Mesenchymal stem cell (in vitro differentiated cells and primary cell): ENCODE measurements around the gene MYOZ1.

Experiments
- DNase-seq: peaks from one replicate; pipeline ENCODE4 v3.0.0-alpha.2; 2013
- H2AFZ ChIP-seq: one replicate; pipeline ENCODE4 v1.6.1; 2013; ENCODE audit warnings: low read depth, mild to moderate bottlenecking, control low read depth, inconsistent platforms, low read length, moderate library complexity
- H2AK5ac ChIP-seq: 2 replicates; pipeline ENCODE4 v1.6.1; 2013; ENCODE audit warnings: low read length, moderate library complexity, mild to moderate bottlenecking, inconsistent platforms; ENCODE audit not compliant: severe bottlenecking
- H2BK120ac ChIP-seq: one replicate; pipeline ENCODE4 v1.6.1; 2013; ENCODE audit warnings: low read depth, mild to moderate bottlenecking, inconsistent platforms, low read length, moderate library complexity
- H2BK12ac ChIP-seq, 2 experiments: one replicate each; pipeline ENCODE4 v1.6.1; 2013; ENCODE audit warnings: inconsistent platforms in 2 of 2, low read length in 2 of 2, mild to moderate bottlenecking in 2 of 2, moderate library complexity in 2 of 2, control low read depth in 1 of 2
- H2BK15ac ChIP-seq: one replicate; pipeline ENCODE4 v1.6.1; 2013; ENCODE audit warnings: mild to moderate bottlenecking, low read depth, inconsistent platforms; ENCODE audit not compliant: poor library complexity, severe bottlenecking
- H2BK5ac ChIP-seq: 2 replicates; pipeline ENCODE4 v1.6.1; 2013; ENCODE audit warnings: low read depth, mild to moderate bottlenecking, low read length, control low read depth, inconsistent platforms; ENCODE audit not compliant: poor library complexity, severe bottlenecking
- H3K14ac ChIP-seq, 2 experiments: one replicate each; pipeline ENCODE4 v1.6.1; 2013; ENCODE audit warnings: inconsistent platforms in 2 of 2, low read length in 2 of 2, control low read depth in 1 of 2, mild to moderate bottlenecking in 1 of 2, moderate library complexity in 1 of 2
- H3K18ac ChIP-seq, 2 experiments: one replicate each; pipeline ENCODE4 v1.6.1; 2013; ENCODE audit warnings: inconsistent platforms in 2 of 2, low read length in 2 of 2, control low read depth in 1 of 2, low read depth in 1 of 2, mild to moderate bottlenecking in 1 of 2
- H3K23ac ChIP-seq, 2 experiments: one replicate each; pipeline ENCODE4 v1.6.1; 2013; ENCODE audit warnings: inconsistent platforms in 2 of 2, low read length in 2 of 2, mild to moderate bottlenecking in 2 of 2, moderate library complexity in 2 of 2, control low read depth in 1 of 2
- H3K27ac ChIP-seq: 2 replicates; pipeline ENCODE4 v1.5.1; 2013; ENCODE audit warnings: mild to moderate bottlenecking, moderate library complexity, low read length, control low read depth, inconsistent platforms; ENCODE audit not compliant: poor library complexity, severe bottlenecking
- H3K27me3 ChIP-seq, 2 experiments: 2 replicates each; pipeline versions ENCODE4 v1.6.1 to v1.7.0; 2013; ENCODE audit warnings: low read length in 2 of 2, mild to moderate bottlenecking in 2 of 2, moderate library complexity in 2 of 2, control low read depth in 1 of 2, inconsistent platforms in 1 of 2; ENCODE audit not compliant: control insufficient read depth in 1 of 2, insufficient read depth in 1 of 2
- H3K36me3 ChIP-seq, 2 experiments: 2 replicates each; pipeline versions ENCODE4 v1.6.1 to v1.7.0; 2013; ENCODE audit warnings: low read length in 2 of 2, control low read depth in 1 of 2, inconsistent platforms in 1 of 2, low read depth in 1 of 2, mild to moderate bottlenecking in 1 of 2; ENCODE audit not compliant: insufficient read depth in 2 of 2, control insufficient read depth in 1 of 2
- H3K4ac ChIP-seq, 2 experiments: one replicate each; pipeline ENCODE4 v1.6.1; 2013; ENCODE audit warnings: inconsistent platforms in 2 of 2, low read length in 2 of 2, mild to moderate bottlenecking in 2 of 2, moderate library complexity in 2 of 2, control low read depth in 1 of 2, low read depth in 1 of 2
- H3K4me1 ChIP-seq: 2 replicates; pipeline ENCODE4 v1.6.1; 2013; ENCODE audit warnings: low read depth, low read length, control low read depth; ENCODE audit not compliant: control insufficient read depth, insufficient read depth
- H3K4me2 ChIP-seq: 2 replicates; pipeline ENCODE4 v1.6.1; 2013; ENCODE audit warnings: low read length, mild to moderate bottlenecking, inconsistent platforms; ENCODE audit not compliant: poor library complexity, severe bottlenecking
- H3K4me3 ChIP-seq, 2 experiments: 2 replicates each; pipeline versions ENCODE4 v1.5.1 to v1.7.0; 2013; ENCODE audit warnings: low read length in 2 of 2, mild to moderate bottlenecking in 2 of 2, control low read depth in 1 of 2, low read depth in 1 of 2; ENCODE audit not compliant: insufficient read depth in 1 of 2
- H3K79me1 ChIP-seq: replicated peaks from 2 replicates; pipeline ENCODE4 v1.6.1; 2013; ENCODE audit warnings: mild to moderate bottlenecking, control low read depth, low read length, inconsistent platforms; ENCODE audit not compliant: poor library complexity, severe bottlenecking
- H3K9ac ChIP-seq: 2 replicates; pipeline ENCODE4 v1.7.0; 2013; ENCODE audit warnings: mild to moderate bottlenecking, low read length, moderate library complexity
- H3K9me3 ChIP-seq: 2 replicates; pipeline ENCODE4 v1.7.0; 2013; ENCODE audit warnings: mild to moderate bottlenecking, low read length; ENCODE audit not compliant: control insufficient read depth
- H4K8ac ChIP-seq: one replicate; pipeline ENCODE4 v1.6.1; 2013; ENCODE audit warnings: inconsistent platforms, mild to moderate bottlenecking, low read length, moderate library complexity
- H4K91ac ChIP-seq: one replicate; pipeline ENCODE4 v1.6.1; 2013; ENCODE audit warnings: mild to moderate bottlenecking, low read length, inconsistent platforms
- WGBS: methylation state at CpG from one replicate; pipeline ENCODE4 v1.1.7; 2013; ENCODE audit warnings: mixed read lengths; 5-methylcytosine and 5-hydroxymethylcytosine counted together

MYOZ1 gene

GRCh38 chr10:73585327-73585726 is 55.9 kb downstream of the MYOZ1 start:
- Histone ChIP-seq H3K23ac (no peak overlapping the region), H2BK120ac (no peak overlapping the region), H2BK12ac (peak overlapping the region in 1 of 2 experiments; percentile 90), H3K27me3 (no peaks in the 10 kb centered on the region), H3K4me3 (no peak overlapping the region), H4K91ac (no peak overlapping the region), H2AFZ (no peak overlapping the region), H2AK5ac (no peak overlapping the region), H3K36me3 (no peaks in the 10 kb centered on the region), H3K9ac (peak overlapping the region; percentile 40), H3K18ac (peak overlapping the region in 1 of 2 experiments; percentile 2), H3K4me1 (peaks cover 2% of the 10 kb centered on the region), H3K79me1 (peaks cover 13% of the 10 kb centered on the region), H4K8ac (no peak overlapping the region), H3K9me3 (no peaks in the 10 kb centered on the region), H2BK15ac (no peak overlapping the region), H3K4me2 (no peak overlapping the region), H3K4ac (no peak overlapping the region), H3K14ac (no peak overlapping the region), H3K27ac (no peak overlapping the region), H2BK5ac (no peak overlapping the region)
- 100% methylated on average over 3 of the region's 3 CpGs for WGBS
- DNase-seq, result no peak

DNA sequence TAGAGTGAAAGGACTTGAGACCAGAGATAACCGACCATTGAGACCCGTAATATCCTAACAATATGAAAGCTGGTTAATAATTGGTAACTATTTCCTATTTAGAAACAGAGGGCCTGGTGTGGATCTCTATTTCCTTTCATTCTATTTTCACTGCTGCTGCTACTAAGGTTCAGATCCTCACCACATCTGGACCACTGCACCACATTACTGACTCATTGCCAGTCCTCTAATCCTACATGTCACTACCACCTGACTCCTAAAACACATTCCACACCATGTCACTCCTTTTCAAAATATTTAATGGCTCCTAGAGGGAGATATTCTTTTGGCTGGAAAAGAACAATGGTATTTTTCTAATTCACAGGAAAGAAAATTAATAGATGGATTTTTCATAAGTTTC is 56.5 kb downstream of the MYOZ1 start:
- Histone ChIP-seq H3K23ac (no peak overlapping the region), H3K4me3 (no peak overlapping the region), H3K79me1 (peaks cover 13% of the 10 kb centered on the region), H2AFZ (no peak overlapping the region), H3K9me3 (no peaks in the 10 kb centered on the region), H3K27me3 (no peaks in the 10 kb centered on the region), H3K9ac (no peak overlapping the region), H2BK5ac (no peak overlapping the region), H3K4ac (no peak overlapping the region), H4K8ac (no peak overlapping the region), H3K18ac (no peak overlapping the region), H3K36me3 (no peaks in the 10 kb centered on the region), H4K91ac (no peak overlapping the region), H3K14ac (no peak overlapping the region), H2BK12ac (no peak overlapping the region), H2AK5ac (no peak overlapping the region), H2BK120ac (no peak overlapping the region), H2BK15ac (no peak overlapping the region), H3K4me2 (no peak overlapping the region), H3K4me1 (peaks cover 2% of the 10 kb centered on the region), H3K27ac (no peak overlapping the region)
- DNase-seq, result no peak
- WGBS, result no CpG with 5 or more reads among the region's 2 CpGs

- H3K27ac ChIP-seq, result no peak overlapping the region
- 79% methylated on average over 2 of the region's 2 CpGs for WGBS
- no peak overlapping the region for H3K4ac ChIP-seq
- no peak overlapping the region for H2BK120ac ChIP-seq
- no peak overlapping the region for H3K14ac ChIP-seq
- H3K9me3 ChIP-seq, result no peaks in the 10 kb centered on the region
- H3K9ac ChIP-seq, result no peak overlapping the region
- H3K23ac ChIP-seq, result no peak overlapping the region
- H3K79me1 ChIP-seq, result peaks cover 15% of the 10 kb centered on the region
- no peaks in the 10 kb centered on the region for H3K36me3 ChIP-seq
- H4K8ac ChIP-seq, result no peak overlapping the region
- no peak overlapping the region for H3K4me2 ChIP-seq
- H3K4me1 ChIP-seq, result peaks cover 3% of the 10 kb centered on the region
- H4K91ac ChIP-seq, result no peak overlapping the region
- H3K27me3 ChIP-seq, result no peaks in the 10 kb centered on the region
- H3K4me3 ChIP-seq, result no peak overlapping the region
- H2AK5ac ChIP-seq, result no peak overlapping the region
- no peak overlapping the region for H2AFZ ChIP-seq
- no peak overlapping the region for H2BK12ac ChIP-seq
- H3K18ac ChIP-seq, result no peak overlapping the region
- no peak overlapping the region for H2BK5ac ChIP-seq
- no peak overlapping the region for H2BK15ac ChIP-seq
- DNase-seq, result no peak
Measured at GRCh38 chr10:73581918-73582317, 59.4 kb downstream of the MYOZ1 start.
